NCI-H1092 (cell line): Measurements from ENCODE around the gene TMC1.
"Not testable (repeated sequence)": the region's sequence is repeated elsewhere in the genome, so short reads cannot be mapped to it uniquely, and the experiment has no call there.

Experiments
- DNase-seq: peaks from one replicate; lab custom pipeline; 2025; lab: John Stamatoyannopoulos, UW

Gene TMC1

DNA sequence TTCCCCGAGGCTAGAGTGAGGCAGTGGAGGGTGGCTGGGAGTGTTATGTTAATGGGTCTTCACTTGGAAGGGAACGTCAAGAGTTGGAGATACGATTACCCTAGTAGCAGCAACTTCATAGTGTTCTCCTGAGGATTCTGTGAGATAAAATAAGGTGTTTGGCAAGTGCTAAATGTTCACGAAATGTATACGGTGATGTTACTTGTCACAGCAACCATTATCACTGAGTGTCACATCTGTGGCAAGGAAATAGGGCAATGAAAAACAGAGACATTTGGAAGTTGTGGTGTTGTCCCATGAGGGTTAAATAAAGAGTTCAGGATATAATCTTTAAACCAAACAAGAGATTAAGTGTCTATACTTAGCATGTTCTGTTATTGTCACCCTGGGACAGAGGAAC, 248.1 kb downstream of the TMC1 start:
- no peak for DNase-seq

DNA sequence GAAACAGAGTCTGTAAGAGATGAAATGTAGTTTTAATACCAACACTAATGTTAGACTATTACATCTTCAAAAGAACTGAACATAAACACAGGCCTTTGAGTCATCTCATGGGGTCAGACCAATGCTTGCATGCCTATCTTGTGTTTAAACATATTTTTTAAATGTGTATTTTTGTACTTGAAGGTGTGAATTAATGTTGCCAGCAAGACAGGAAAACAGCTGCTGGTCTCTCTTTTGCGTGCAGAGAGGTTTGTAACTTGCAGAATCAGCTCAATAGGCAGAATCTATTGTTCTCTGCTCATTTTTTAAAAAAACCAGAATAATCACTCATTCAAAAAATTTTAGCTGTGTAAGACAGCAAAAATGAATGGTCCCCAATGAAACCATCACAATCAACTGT, 251.3 kb downstream of the TMC1 start:
- DNase-seq: no peak

DNA sequence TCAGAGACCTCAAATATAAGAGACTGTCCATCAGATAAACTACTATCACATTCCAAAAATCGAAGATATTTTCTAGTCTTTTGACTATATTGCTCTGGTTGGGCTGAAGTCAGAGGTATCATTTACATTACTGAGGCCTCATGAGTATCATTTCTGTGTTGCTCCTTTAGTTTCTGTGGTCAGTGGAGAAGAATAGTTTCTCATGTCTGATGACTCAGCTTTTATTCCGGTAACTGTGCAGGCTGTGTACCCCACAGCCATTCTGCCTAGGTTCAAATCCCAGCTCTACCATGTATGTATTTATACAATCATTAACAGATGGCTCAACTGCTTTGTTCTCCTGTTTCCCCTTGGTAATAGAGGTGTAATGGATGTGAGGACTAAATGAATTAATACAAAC, 252.2 kb downstream of the TMC1 start:
- no peak for DNase-seq

DNA sequence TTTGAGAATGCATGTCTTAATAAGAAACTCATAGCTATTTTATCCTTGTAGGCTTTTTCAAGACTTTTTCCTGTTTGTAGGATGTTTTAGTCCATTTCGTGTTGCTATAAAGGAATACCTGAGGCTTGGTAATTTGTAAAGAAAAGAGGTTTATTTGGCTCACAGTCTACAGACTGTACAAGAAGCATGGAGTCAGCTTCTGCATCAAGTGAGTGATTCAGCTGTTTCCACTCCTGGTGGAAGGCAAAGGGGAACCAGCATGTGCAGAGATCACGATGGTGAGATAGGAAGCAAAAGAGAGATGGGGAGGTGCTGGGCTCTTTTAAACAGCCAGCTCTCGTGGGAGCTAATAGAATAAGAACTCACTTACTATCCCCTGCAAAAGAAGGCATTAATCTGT, 254.2 kb downstream of the TMC1 start:
- no peak for DNase-seq

DNA sequence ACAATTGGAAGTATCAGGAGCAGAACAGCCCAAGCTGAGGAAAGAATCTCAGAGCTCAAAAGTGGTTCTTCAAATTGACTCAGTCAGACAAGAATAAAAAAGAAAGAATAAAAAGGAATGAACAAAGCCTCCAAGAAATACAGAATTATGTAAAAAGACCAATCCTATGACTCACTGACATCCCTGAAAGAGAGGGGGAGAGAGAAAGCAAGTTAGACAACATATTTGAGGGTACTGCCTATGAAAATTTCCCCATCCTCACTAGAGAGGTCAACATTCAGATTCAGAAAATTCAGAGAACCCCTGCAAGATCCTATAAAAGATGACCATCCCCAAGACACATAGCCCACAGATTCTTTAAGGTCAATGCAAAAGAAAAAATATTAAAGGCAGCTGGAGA, 258.2 kb downstream of the TMC1 start:
- DNase-seq: no peak

DNA sequence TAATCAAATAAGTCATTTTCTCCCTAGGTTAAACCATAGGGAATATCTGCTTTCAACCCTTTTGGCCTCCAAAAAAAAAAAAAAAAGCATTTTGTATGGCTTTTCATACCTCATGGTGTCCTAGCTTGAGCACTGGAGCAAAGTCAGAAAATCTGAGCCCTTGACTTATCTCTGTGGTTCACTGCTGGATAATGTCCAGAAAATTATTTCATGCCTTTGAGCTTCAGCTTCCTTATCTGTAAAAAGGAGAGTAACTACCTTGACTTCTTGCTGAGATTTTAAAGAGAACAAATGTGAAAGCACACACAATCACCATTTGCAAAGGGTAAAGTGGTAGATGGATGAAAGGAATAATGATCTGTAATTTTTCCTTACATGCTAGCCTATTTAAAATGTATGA, 265.5 kb downstream of the TMC1 start:
- DNase-seq: no peak

DNA sequence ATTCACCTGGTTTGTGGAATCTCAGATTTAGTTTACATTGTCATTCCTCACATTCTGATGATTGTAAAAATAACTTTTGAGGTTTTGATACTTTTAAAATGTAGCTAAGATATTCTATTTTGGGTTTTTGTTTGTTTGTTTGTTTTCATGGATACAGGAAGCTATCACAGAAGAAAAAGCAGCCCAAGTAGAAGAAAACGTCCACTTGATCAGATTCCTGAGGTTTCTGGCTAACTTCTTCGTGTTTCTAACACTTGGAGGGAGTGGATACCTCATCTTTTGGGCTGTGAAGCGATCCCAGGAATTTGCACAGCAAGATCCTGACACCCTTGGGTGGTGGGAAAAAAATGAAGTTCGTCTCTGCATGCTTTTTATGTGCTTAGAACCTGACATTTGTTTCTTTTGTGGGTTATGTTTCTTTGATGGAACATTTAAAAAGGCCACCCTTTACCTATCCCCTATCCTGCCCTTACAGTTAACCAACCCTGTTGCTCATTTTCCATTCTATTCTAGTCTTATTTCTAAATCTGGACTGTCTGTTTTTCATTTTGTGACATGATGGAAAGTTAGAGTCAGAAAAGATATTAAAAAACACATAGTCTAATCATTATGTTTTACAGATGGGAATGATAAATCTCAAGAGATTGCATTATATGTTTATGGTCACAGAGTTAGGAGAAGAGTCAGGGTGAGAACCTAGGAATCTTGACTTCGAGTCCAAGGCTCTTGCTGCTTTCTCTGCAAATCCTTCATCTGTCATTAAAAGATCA, 267.7 kb downstream of the TMC1 start:
- no peak for DNase-seq

DNA sequence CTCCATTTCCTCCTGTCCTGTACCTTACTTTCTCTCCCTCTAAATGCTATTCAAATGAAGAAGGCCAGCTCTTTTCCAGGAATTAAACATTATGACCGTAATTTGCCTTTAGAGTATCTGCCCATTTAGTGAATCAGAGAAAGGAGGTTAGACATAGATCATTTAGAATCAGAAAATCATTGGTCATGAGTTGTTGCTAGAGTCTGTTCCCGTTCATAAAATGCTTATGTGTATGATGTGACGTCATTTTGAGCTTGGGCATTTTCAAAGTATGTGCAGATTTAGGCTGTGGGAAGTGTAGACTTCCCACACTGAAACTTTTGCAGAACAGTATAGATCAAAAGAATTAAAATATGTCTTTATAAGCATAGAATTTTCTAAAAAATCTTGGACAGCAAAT, 268.5 kb downstream of the TMC1 start:
- DNase-seq: no peak

DNA sequence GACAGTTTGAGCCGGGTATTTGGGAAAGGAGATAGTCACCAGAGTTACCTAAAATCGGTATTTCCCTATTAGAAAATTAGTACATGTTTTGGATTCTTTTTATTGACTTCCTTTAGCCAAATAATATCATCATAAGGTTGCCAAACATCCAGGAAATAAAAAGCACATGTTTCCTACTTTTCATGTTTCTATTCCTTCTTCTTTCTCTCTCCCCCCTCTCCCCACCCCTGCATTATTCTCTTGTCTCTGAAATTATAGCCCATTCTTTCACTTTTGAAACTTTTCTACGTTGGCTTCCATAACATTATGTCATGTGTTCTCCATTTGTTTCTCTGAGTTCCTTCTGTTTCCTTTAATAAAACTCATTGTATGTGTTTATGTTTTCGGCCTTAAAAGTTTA, 269.6 kb downstream of the TMC1 start:
- no peak for DNase-seq

DNA sequence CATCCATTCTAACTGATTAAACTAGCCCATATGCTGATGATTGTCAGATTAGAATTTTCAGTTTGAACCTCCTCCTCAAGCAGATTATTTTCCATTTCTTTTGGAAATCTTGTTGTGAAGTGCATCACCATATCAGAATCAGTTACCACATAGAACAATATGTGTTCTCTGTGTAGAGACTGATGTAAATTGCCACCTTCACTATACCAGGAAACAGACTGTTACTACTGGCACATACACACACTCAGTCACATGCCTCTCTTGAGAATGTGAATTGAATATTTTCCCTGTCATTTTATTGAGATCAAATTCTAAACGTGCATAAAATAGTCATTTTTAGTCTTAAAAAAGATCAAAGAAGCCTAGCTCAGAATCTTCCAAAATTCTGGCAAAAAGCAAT, 270.0 kb downstream of the TMC1 start:
- DNase-seq: no peak

DNA sequence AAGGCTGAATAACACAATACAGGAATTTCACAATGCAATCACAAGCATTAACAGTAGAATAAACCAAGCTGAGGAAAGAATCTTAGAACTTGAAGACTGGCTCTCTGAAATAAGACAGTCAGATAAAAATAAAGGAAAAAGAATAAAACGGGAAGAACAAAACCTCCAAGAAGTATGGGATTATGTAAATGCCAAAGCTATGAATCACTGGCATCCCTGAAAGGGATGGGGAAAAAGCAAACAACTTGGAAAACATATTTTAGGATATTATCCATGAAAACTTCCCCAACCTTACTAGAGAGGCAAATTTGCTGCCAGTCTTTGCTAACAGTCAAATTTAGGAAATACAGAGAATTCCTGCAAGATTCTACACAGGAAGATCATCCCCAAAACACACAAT, 273.5 kb downstream of the TMC1 start:
- no peak for DNase-seq

DNA sequence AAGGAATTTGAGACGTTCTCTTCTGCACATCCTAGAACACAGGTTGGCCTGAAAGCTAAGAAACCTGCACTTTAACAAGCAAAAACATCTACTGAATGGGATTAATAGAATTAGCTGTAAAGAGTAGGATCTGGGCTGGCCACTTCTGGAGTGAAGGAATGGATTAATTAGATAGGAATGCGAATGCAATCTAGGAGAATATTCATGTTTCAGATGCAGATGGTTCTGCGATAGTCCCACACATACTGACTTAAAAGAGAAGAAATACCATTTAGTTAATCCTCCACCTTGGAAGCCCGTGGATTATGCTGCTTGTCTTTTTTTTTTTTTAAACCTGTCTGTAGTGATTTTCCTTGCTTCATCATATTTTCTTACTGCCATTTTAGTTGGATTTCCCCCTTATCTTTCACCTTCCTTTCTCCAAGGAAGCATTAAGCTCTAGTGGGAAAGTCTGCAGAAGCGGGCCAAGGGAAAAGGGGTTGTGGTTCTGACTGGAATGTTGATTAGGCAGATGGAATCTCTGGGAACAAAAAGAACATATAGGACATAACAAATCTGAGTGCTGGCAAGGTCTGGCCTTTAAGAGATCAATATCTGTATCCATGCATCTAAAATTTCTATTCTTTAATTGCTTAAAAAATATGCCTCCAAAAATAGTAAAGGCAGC, 279.1 kb downstream of the TMC1 start:
- no peak for DNase-seq

DNA sequence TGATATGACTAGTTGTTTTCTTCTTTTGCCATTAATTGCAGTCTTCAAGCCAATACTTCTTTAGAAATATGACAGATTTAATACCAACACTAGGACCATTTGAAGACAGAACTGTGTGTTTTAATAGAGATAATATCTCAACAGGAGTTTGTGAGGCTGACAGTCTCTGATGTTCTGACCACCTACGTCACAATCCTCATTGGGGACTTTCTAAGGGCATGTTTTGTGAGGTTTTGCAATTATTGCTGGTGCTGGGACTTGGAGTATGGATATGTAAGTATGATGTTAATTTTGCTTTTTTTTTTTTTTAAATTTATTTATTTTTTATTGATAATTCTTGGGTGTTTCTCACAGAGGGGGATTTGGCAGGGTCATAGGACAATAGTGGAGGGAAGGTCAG, 283.8 kb downstream of the TMC1 start:
- no peak for DNase-seq

DNA sequence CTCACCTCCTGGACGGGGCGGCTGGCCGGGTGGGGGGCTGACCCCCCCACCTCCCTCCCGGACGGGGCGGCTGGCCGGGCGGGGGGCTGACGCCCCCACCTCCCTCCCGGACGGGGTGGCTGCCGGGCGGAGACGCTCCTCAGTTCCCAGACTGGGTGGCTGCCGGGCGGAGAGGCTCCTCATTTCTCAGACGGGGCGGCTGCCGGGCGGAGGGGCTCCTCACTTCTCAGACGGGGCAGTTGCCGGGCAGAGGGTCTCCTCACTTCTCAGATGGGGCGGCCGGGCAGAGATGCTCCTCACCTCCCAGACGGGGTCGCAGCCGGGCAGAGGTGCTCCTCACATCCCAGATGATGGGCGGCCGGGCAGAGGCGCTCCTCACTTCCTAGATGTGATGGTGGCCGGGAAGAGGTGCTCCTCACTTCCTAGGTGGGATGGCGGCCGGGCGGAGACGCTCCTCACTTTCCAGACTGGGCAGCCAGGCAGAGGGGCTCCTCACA, 285.0 kb downstream of the TMC1 start:
- not testable (repeated sequence) for DNase-seq

DNA sequence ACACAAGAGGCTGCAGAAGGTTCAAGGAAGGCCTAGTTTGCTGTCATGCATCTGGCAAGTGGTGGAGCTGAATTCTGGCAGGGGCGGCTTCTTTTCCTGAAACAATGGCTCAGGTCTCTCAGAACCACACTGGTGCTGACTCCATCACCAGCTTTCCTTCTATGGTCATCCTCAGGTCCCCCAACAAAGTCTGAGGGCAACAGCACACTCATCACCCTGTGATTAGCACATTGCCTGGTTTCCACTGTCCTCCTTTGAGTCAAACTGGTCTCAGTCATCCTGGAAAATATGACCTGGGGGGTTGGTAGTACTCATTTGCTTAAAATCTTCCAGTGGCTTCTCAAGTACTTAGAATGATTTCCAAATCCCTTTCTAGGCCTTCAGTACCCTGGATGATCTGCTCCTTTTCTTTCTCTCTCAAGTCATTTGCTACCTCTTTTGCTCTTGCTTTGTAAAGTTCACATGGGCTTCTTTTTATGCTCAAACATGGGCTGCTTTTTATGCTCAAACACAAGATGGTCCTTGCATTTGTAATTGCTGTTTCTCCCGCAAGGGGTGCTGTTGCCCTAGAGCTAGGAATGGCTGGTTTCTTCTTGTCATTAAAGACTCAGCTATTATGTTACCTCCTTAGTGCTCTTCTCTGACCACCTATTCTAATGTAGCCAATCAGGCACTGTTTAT, 286.5 kb downstream of the TMC1 start:
- no peak for DNase-seq

DNA sequence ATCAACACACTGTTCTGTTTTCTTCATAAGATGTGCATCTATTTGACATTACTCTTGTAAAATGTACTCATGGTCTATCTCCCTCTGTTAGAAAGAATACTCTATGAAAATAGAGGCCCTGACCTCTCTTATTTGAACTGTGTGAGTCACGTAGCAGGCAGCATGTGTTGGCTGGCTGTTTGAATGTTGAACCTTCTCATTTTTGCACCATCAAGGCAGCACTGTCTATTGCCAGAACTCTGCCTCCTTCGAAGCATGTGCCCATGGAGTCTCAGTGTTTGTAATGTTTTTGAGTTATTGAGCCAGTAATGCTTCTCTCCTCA, 287.0 kb downstream of the TMC1 start:
- DNase-seq: no peak

DNA sequence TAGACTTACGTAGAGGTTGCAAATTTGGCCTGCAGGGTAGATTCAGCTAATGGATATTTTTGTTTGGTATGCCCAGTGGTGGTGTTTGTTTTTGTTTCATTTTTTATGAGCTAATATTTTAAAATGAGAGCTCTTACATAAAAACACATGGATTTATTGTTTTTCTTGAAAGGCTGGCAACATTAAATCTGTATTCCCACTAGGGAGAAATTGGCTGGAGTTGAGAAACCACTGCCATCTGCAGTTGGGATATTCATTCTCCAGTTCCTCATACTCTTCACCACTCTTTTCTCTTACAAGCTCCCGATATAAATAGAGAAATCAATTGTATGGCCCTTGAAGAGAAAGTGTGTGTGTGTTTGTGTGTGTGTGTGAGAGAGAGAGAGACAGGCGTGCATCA, 288.2 kb downstream of the TMC1 start:
- DNase-seq: no peak

DNA sequence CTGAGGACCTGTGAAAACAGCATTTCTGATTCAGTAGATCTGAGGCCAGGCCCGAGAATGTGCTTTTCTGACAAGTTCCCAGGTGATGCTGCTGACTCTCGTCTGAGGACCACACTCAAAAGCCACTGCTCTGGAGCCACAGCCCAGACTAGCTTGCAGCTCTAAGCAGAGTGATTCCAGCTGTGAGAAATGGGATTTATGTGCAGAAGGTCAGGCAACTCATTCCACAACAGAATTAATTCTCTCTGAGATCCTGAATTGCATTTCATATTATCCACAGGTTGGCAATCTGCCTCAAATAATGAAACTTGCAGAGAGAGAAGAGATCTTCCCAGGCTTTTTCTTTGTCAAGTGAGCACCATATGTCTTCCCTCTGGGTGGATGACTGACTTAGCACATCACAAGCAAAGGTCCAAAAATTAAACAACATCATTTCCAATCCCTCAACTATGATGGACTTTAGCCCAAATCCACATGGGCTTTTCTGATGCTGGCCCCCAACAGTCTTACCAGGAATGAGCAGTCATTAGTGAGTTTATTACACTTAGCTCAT, 291.2 kb downstream of the TMC1 start:
- no peak for DNase-seq

DNA sequence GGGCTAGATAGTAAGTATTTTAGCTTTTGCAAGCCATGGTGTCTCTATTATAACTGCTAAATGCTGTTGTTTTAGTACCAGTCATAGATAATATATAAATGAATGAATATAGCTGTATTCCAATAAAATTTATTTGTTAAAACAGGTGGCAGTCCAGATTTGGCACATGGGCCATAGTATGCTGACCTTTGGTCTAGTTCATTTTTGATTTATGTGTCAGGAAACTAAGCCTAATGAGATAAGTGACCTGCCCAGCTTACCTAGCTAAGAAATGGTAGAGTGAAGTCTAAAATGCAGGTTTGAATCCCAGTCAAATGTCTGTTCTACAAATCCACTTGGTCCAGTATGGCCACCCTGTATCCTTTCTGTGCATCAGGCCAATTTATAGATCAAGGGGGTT, 292.1 kb downstream of the TMC1 start:
- no peak for DNase-seq

DNA sequence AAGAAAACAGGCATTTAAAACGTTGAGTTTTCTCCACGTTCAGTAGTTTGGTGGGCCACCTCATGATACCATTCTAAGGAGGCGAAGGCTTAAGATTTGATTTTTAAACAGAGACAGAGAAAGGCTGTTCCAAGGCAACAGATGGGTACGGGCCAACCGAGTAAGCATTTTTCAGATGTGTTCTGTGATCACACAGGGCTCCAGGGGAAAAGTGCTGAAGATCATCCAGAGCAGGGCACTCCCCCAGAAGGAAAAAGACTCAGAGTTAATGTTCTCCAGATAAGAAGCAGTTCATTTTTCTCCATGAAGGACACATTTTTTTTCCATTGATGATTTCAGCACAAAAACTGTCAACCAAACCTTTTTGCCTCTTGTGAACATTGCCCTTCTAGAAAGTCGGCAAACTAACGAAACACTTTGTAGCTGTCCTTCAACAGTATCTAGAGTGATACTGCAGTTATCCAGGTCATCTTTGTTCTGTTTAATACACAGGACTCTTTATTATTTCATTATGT, 292.7 kb downstream of the TMC1 start:
- DNase-seq: no peak

DNA sequence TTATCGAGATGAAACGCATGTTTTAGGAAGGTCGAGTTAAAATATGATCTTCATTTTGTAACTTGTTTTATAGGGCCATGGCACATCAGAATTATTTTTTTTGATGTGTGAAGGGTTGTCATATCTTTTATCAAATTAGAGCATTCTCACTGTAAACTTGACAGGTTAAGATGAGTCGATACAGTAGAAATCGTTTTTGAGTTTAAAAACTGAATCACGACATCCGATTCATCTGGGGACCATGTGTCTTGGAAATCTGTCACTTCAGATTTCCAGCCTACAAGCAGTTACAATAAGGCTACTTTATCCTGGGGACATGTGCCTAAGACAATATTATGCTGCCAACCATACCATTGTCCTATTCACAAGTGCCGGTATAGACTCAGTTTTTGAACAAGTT, 295.3 kb downstream of the TMC1 start:
- no peak for DNase-seq

DNA sequence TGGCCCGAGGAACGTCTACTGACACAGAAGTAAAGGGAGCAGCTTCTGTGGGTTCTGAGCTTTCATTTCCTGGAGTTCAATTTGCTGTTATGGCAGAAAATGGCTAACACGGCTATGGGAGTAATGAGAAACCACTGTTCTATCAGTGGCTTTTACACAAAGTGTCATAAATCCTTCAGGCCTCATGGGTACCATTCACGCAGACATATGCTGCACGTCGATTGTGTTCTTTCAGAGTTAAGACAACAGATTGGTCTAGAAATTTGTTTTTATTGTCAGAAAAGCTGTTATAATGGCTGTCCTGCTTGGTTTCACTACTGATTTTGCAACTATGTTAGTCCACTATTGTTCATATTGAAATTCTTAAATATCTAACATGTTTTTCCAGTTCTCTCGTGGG, 296.0 kb downstream of the TMC1 start:
- DNase-seq: no peak

DNA sequence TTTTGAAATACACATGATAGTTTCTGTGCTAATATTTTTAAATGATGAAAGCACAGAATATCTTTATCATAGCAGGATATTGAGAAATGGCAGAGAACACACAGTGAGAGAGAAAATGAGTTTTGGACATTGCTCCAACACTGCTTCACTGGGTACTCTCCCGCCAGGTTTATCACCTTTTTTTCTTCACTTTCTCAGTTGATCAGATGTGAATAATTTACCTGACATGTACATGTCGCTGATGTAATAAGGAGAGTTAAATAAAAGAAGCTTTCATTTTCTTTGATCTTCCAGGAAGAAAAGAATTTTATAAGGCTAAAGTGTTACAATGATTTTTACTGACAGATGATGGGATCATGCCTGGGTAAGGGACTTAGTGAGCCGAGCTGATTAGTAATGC, 297.0 kb downstream of the TMC1 start:
- DNase-seq: no peak
